ENCODE results near the gene IGFL1.

- TF ChIP-seq CTCF (IDR thresholded peaks at IDR 0.05) (no peak), POLR2A (IDR thresholded peaks at IDR 0.05) (no peak)
Measured at GRCh38 chr19:46193678-46194077, 35.9 kb upstream of the IGFL1 start.

All from body of pancreas (tissue), 4 donors.